Measurements from ENCODE around the gene CHM.
A peak's percentile ranks its signal among the peaks of the same experiment; 100 is the strongest.
"Not testable (repeated sequence)": the region's sequence is repeated elsewhere in the genome, so short reads cannot be mapped to it uniquely, and the experiment has no call there.

The CHM gene

GRCh38 chrX:85992811-85993229 lies 54.5 kb downstream of the CHM start:
- H3K27ac ChIP-seq = no peak overlapping the region
- CTCF ChIA-PET = no interaction called here
- POLR2A ChIA-PET (ENCODE audit: low non-redundant PET) = no interaction called here
- no peak for TF ChIP-seq CTCF (conservative IDR thresholded peaks at IDR 0.05; ENCODE audit: low read depth)
- peak; percentile 9 for DNase-seq (ENCODE audit: low spot score)

- DNase-seq (ENCODE audit: low spot score) = no peak
- TF ChIP-seq CTCF (conservative IDR thresholded peaks at IDR 0.05; ENCODE audit: low read depth) = no peak
- POLR2A ChIA-PET (ENCODE audit: low non-redundant PET) = no interaction called here
- CTCF ChIA-PET = no interaction called here
- no peak overlapping the region for H3K27ac ChIP-seq
These were observed 59.0 kb downstream of the CHM start for GRCh38 chrX:85988353-85988752.

- ChIA-PET POLR2A (ENCODE audit: low non-redundant PET) (no interaction called here), CTCF (no interaction called here)
These were observed 67.1 kb downstream of the CHM start for GRCh38 chrX:85980286-85980685.

GRCh38 chrX:85977218-85977617 lies 70.1 kb downstream of the CHM start:
- no peak for TF ChIP-seq CTCF (conservative IDR thresholded peaks at IDR 0.05; ENCODE audit: low read depth)
- CTCF ChIA-PET = no interaction called here
- DNase-seq (ENCODE audit: low spot score) = no peak
- H3K27ac ChIP-seq = no peak overlapping the region
- POLR2A ChIA-PET (ENCODE audit: low non-redundant PET) = no interaction called here

More at GRCh38 chrX:85980286-85980685, 67.1 kb downstream of the CHM start:
- no peak for TF ChIP-seq CTCF (conservative IDR thresholded peaks at IDR 0.05; ENCODE audit: low read depth)
- H3K27ac ChIP-seq = no peak overlapping the region
- no peak for DNase-seq (ENCODE audit: low spot score)

GRCh38 chrX:85972351-85972750 lies 75.0 kb downstream of the CHM start:
- DNase-seq (ENCODE audit: low spot score); CTCF ChIA-PET; POLR2A ChIA-PET (ENCODE audit: low non-redundant PET); H3K27ac ChIP-seq: not testable (repeated sequence)

- CTCF ChIA-PET = no interaction called here
- TF ChIP-seq CTCF (conservative IDR thresholded peaks at IDR 0.05; ENCODE audit: low read depth) = no peak
- H3K27ac ChIP-seq = no peak overlapping the region
- DNase-seq (ENCODE audit: low spot score) = no peak
- POLR2A ChIA-PET (ENCODE audit: low non-redundant PET) = no interaction called here
These were observed 82.6 kb downstream of the CHM start for GRCh38 chrX:85964744-85965143.

- no peak overlapping the region for H3K27ac ChIP-seq
- CTCF ChIA-PET = no interaction called here
- POLR2A ChIA-PET (ENCODE audit: low non-redundant PET) = no interaction called here
- no peak for TF ChIP-seq CTCF (conservative IDR thresholded peaks at IDR 0.05; ENCODE audit: low read depth)
- DNase-seq (ENCODE audit: low spot score) = peak; percentile 3
These were observed 83.6 kb downstream of the CHM start for GRCh38 chrX:85963736-85964135.

Data from RWPE1 (cell line).